Calu3 (cell line): ENCODE results near the gene SLC6A19. TPM values are rescaled to one million over a fixed set of nuclear protein-coding genes. Genes with fewer than 3 reads are reported as not detected.

Source experiments
- BruUV-seq: library from RNA; stranded (reverse); fragments of 400-500 nt; replicated peaks from 2 replicates; lab custom pipeline; 2021; lab: Mats Ljungman, UMichigan
- CTCF ChIA-PET: fragments of 300-600 bp; sonication (Branson Sonifier 250); formaldehyde crosslinking; loops from one replicate; lab custom pipeline; 2022; ENCODE audit warnings: antibody characterized with exemption; lab: Charles Lee
- DNase-seq: peaks from one replicate; pipeline ENCODE4 v3.0.0; 2022
- H3K27ac Mint-ChIP-seq: one replicate; pipeline ENCODE4 v1.8.0; 2022; ENCODE audit warnings: mixed read lengths; ENCODE audit not compliant: unreplicated experiment
- H3K27me3 Mint-ChIP-seq: one replicate; pipeline ENCODE4 v1.8.0; 2022; ENCODE audit warnings: mixed read lengths; ENCODE audit not compliant: unreplicated experiment
- H3K36me3 Mint-ChIP-seq: one replicate; pipeline ENCODE4 v1.8.0; 2022; ENCODE audit warnings: mild to moderate bottlenecking, moderate library complexity, mixed read lengths; ENCODE audit not compliant: insufficient read depth, unreplicated experiment
- H3K4me1 Mint-ChIP-seq: one replicate; pipeline ENCODE4 v1.8.0; 2022; ENCODE audit warnings: mild to moderate bottlenecking, low read depth, mixed read lengths; ENCODE audit not compliant: unreplicated experiment
- H3K4me3 Mint-ChIP-seq: one replicate; pipeline ENCODE4 v1.8.0; 2022; ENCODE audit warnings: mild to moderate bottlenecking, low read depth, moderate library complexity, mixed read lengths; ENCODE audit not compliant: unreplicated experiment
- H3K9me3 Mint-ChIP-seq: one replicate; pipeline ENCODE4 v1.8.0; 2022; ENCODE audit warnings: low read depth, mixed read lengths; ENCODE audit not compliant: unreplicated experiment
- CTCF ChIP-seq: fragments of 200-600 bp; IDR thresholded peaks from one replicate; pipeline ENCODE4 v1.8.0; 2022; ENCODE audit warnings: antibody characterized with exemption; ENCODE audit not compliant: unreplicated experiment
- intact Hi-C: fragments of 100-400 bp; cut with micrococcal nuclease; formaldehyde crosslinking; loops from one replicate; pipeline ENCODE4 v1.10.0; 2022; ENCODE audit not compliant: unreplicated experiment
- total RNA-seq: library from RNA; stranded (reverse); gene quantifications from 2 replicates; pipeline ENCODE4 v1.2.3, GENCODE V29; 2022

Gene SLC6A19
- total RNA-seq, 1 experiment from 2014 or later = not detected

DNA sequence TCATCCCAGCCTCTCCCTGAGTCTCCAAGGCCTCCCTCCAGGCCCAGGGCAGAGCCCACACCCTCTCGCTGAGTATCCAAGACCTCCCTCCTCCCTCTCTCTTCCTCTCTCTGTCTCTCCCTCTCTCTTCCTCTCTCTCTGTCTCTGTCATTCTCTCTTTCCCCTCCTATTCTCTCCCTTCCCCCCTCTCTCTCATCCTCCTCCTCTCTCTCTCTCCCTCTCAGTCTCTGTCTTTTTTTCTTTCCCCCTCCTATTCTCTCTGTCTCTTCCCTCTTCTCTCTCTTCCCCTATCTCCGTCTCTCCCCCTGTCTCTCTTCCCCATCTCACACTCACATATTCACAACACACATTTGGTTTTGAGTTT lies 8.1 kb downstream of the SLC6A19 start:
- intact Hi-C loops = loop anchor here (2.0 to 10.0 kb wide), 2 partner anchors 145 to 435 kb away; no protein-coding TSS in a partner anchor
- no peak for DNase-seq
- BruUV-seq = no TSS peak
- H3K4me1 Mint-ChIP-seq = no peaks in the 10 kb centered on the region
- no peaks in the 10 kb centered on the region for H3K36me3 Mint-ChIP-seq
- no peak overlapping the region for H3K4me3 Mint-ChIP-seq
- no peaks in the 10 kb centered on the region for H3K9me3 Mint-ChIP-seq
- CTCF ChIA-PET = interaction anchor here (0.6 to 1.2 kb wide), 4 partner anchors 58 to 392 kb away, joined by 3 to 5 read pairs (median 4); no protein-coding TSS in a partner anchor
- H3K27me3 Mint-ChIP-seq = peaks cover 56% of the 10 kb centered on the region
- H3K27ac Mint-ChIP-seq = no peak overlapping the region
- no peak for TF ChIP-seq CTCF

DNA sequence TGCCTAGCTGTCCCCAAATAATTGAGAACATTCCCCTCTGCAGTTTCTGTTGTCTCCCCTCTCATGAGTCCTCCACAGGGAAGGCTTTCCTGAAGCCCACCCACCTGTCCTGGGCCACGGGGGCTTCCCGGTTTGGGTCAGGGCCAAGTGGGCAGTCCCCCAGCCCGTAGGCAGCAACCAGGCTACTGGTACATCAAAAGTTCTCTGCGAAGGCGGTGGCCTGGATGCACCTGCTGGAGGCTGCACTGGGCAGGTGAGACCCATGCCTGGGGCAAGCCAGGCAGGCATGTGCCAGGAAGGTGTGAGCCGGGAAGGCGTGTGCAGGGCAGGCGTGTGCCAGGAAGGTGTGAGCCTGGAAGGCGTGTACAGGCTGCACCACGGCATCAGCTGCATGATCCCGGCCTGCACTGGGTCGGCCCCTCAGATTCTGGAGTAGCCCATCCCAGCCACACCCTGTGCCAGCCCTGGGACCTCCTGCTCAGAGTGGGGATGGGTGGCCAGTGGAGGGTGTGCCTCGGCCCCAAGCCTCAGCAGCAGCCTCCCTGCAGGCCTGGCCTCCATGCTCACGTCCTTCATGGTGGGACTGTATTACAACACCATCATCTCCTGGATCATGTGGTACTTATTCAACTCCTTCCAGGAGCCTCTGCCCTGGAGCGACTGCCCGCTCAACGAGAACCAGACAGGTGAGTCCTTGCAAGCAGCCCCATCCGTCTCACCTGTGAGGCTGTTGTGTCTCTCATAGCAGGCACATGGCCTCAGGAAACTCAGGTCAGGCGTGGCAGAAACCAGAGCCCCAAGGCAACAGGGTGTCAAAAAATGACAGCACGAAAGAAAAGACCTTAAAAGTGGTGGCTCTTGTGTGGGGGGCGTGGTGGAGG lies 8.7 kb downstream of the SLC6A19 start:
- Mint-ChIP-seq H3K36me3 (no peaks in the 10 kb centered on the region), H3K4me3 (no peak overlapping the region), H3K9me3 (no peaks in the 10 kb centered on the region), H3K27ac (no peak overlapping the region), H3K4me1 (no peaks in the 10 kb centered on the region), H3K27me3 (peaks cover 50% of the 10 kb centered on the region)
- BruUV-seq = no TSS peak
- CTCF ChIA-PET = interaction anchor here (0.7 kb wide), 1 partner anchor 57 kb away, joined by 5 read pairs; no protein-coding TSS in a partner anchor
- intact Hi-C loops = loop anchor here (2.0 to 10.0 kb wide), 2 partner anchors 145 to 435 kb away; no protein-coding TSS in a partner anchor
- TF ChIP-seq CTCF = no peak
- no peak for DNase-seq

GRCh38 chr5:1210832-1211251 lies 9.4 kb downstream of the SLC6A19 start:
- Mint-ChIP-seq H3K4me3 (no peak overlapping the region), H3K27ac (no peak overlapping the region), H3K4me1 (no peaks in the 10 kb centered on the region), H3K27me3 (peaks cover 43% of the 10 kb centered on the region), H3K36me3 (no peaks in the 10 kb centered on the region), H3K9me3 (no peaks in the 10 kb centered on the region)
- intact Hi-C loops = no loop called here
- no peak for DNase-seq
- no TSS peak for BruUV-seq
- TF ChIP-seq CTCF = no peak
- CTCF ChIA-PET = no interaction called here

DNA sequence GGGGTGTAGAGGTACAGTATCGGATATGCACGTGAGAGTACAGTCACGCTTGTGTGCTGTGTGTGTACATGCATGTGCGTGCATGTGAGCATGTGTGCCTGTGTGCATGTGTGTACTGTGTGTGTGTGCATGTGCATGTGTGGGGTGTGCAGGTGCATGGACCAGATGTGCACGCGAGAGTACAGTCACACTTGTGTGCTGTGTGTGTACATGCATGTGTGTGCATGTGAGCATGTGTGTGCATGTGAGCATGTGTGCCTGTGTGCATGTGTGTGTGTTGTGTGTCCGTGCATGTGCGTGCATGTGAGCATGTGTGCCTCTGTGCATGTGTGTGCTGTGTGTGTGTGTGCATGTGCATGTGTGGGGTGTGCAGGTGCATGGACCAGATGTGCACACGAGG lies 10.3 kb downstream of the SLC6A19 start:
- CTCF ChIA-PET = no interaction called here
- H3K27ac Mint-ChIP-seq = no peak overlapping the region
- intact Hi-C loops = no loop called here
- H3K27me3 Mint-ChIP-seq = peaks cover 35% of the 10 kb centered on the region
- no peak for TF ChIP-seq CTCF
- no peak overlapping the region for H3K4me3 Mint-ChIP-seq
- no peak for DNase-seq
- H3K4me1 Mint-ChIP-seq = no peaks in the 10 kb centered on the region
- BruUV-seq = no TSS peak
- no peaks in the 10 kb centered on the region for H3K36me3 Mint-ChIP-seq
- H3K9me3 Mint-ChIP-seq = no peaks in the 10 kb centered on the region
